Adrenal gland (tissue), 5 donors: ENCODE measurements around the gene IFIT2.

Experiments used
- CTCF ChIP-seq, 6 experiments: fragments of 450-650 bp in 4 of 6; fragments of 200-600 bp in 2 of 6; sonication (generic) in 1 of 6; IDR thresholded peaks; 1 replicate in 5 of 6; 2 replicates in 1 of 6; pipeline versions ENCODE4 v1.5.1 to v1.8.0; 2016 to 2021; ENCODE audit warnings: antibody characterized with exemption in 6 of 6, mild to moderate bottlenecking in 2 of 6, moderate library complexity in 1 of 6
- POLR2A ChIP-seq, 2 donors: fragments of 450-650 bp; IDR thresholded peaks; one replicate each; pipeline ENCODE4 v1.6.1; 2017; ENCODE audit warnings: antibody characterized with exemption in 2 of 2, mild to moderate bottlenecking in 2 of 2, moderate library complexity in 1 of 2
- donor health status: DM: no; HTN: no; CAD: no.

GRCh38 chr10:89332123-89332633 is 30.3 kb downstream of the IFIT2 start:
- no peak for TF ChIP-seq POLR2A (IDR thresholded peaks at IDR 0.05)
- no peak for TF ChIP-seq CTCF (IDR thresholded peaks at IDR 0.05)
